Measurements from ENCODE around the gene LRP1B.

The LRP1B gene

GRCh38 chr2:140201572-140201971 lies 1929.2 kb downstream of the LRP1B start:
- H3K4me2 ChIP-seq = no peak overlapping the region
- H3K9me3 ChIP-seq (replicated peaks in 1 of 11) = no peaks in the 10 kb centered on the region
- H4K20me1 ChIP-seq = no peaks in the 10 kb centered on the region

GRCh38 chr2:140200764-140201163 lies 1930.1 kb downstream of the LRP1B start:
- Histone ChIP-seq H3K4me3 (no peak overlapping the region), H3K27me3 (no peaks in the 10 kb centered on the region)

More at GRCh38 chr2:140201572-140201971, 1929.2 kb downstream of the LRP1B start:
- no peak overlapping the region for H3K4me3 ChIP-seq
- no peaks in the 10 kb centered on the region for H3K36me3 ChIP-seq
- no peaks in the 10 kb centered on the region for H3K27me3 ChIP-seq
- H3K27ac ChIP-seq = no peak overlapping the region
- no peaks in the 10 kb centered on the region for H3K4me1 ChIP-seq
- H3K9ac ChIP-seq = no peak overlapping the region
- TF ChIP-seq Cebpa-rat (IDR thresholded peaks at IDR 0.05) = no peak

GRCh38 chr2:140200307-140200706 lies 1930.5 kb downstream of the LRP1B start:
- no peak overlapping the region for H3K9ac ChIP-seq
- H3K27ac ChIP-seq = no peak overlapping the region
- H4K20me1 ChIP-seq = no peaks in the 10 kb centered on the region
- no peak overlapping the region for H3K4me3 ChIP-seq
- no peaks in the 10 kb centered on the region for H3K27me3 ChIP-seq
- no peaks in the 10 kb centered on the region for H3K4me1 ChIP-seq
- TF ChIP-seq Cebpa-rat (IDR thresholded peaks at IDR 0.05) = no peak
- H3K4me2 ChIP-seq = no peak overlapping the region
- H3K9me3 ChIP-seq (replicated peaks in 1 of 11) = no peaks in the 10 kb centered on the region
- H3K36me3 ChIP-seq = no peaks in the 10 kb centered on the region

More at GRCh38 chr2:140200764-140201163, 1930.1 kb downstream of the LRP1B start:
- no peak for TF ChIP-seq Cebpa-rat (IDR thresholded peaks at IDR 0.05)
- Histone ChIP-seq H3K4me2 (no peak overlapping the region), H3K9ac (no peak overlapping the region), H4K20me1 (no peaks in the 10 kb centered on the region), H3K4me1 (no peaks in the 10 kb centered on the region), H3K9me3 (replicated peaks in 1 of 11) (no peaks in the 10 kb centered on the region), H3K27ac (no peak overlapping the region), H3K36me3 (no peaks in the 10 kb centered on the region)

GRCh38 chr2:140199312-140199711 lies 1931.5 kb downstream of the LRP1B start:
- no peak overlapping the region for H3K27ac ChIP-seq
- H3K4me3 ChIP-seq = no peak overlapping the region
- H3K27me3 ChIP-seq = no peaks in the 10 kb centered on the region
- no peak overlapping the region for H3K9ac ChIP-seq
- no peak overlapping the region for H3K4me2 ChIP-seq
- TF ChIP-seq Cebpa-rat (IDR thresholded peaks at IDR 0.05) = no peak
- H3K36me3 ChIP-seq = no peaks in the 10 kb centered on the region
- no peaks in the 10 kb centered on the region for H4K20me1 ChIP-seq
- no peaks in the 10 kb centered on the region for H3K4me1 ChIP-seq
- no peaks in the 10 kb centered on the region for H3K9me3 ChIP-seq (replicated peaks in 1 of 11)

- Histone ChIP-seq H3K4me2 (no peak overlapping the region), H3K27me3 (no peaks in the 10 kb centered on the region), H3K9ac (no peak overlapping the region), H3K27ac (no peak overlapping the region), H3K4me3 (no peak overlapping the region), H3K4me1 (no peaks in the 10 kb centered on the region), H4K20me1 (no peaks in the 10 kb centered on the region), H3K36me3 (no peaks in the 10 kb centered on the region), H3K9me3 (replicated peaks in 1 of 11) (no peaks in the 10 kb centered on the region)
- TF ChIP-seq Cebpa-rat (IDR thresholded peaks at IDR 0.05) = no peak
These were observed 1943.7 kb downstream of the LRP1B start for GRCh38 chr2:140187086-140187485.

GRCh38 chr2:140186313-140186712 lies 1944.5 kb downstream of the LRP1B start:
- no peak overlapping the region for H3K4me3 ChIP-seq

GRCh38 chr2:140185076-140185475 lies 1945.7 kb downstream of the LRP1B start:
- no peak overlapping the region for H3K27ac ChIP-seq
- no peaks in the 10 kb centered on the region for H4K20me1 ChIP-seq
- no peak overlapping the region for H3K4me2 ChIP-seq
- H3K27me3 ChIP-seq = no peaks in the 10 kb centered on the region
- no peak overlapping the region for H3K9ac ChIP-seq
- no peak for TF ChIP-seq Cebpa-rat (IDR thresholded peaks at IDR 0.05)
- no peak overlapping the region for H3K4me3 ChIP-seq
- H3K36me3 ChIP-seq = no peaks in the 10 kb centered on the region
- no peaks in the 10 kb centered on the region for H3K4me1 ChIP-seq
- no peaks in the 10 kb centered on the region for H3K9me3 ChIP-seq (replicated peaks in 1 of 11)

More at GRCh38 chr2:140186313-140186712, 1944.5 kb downstream of the LRP1B start:
- Histone ChIP-seq H3K36me3 (no peaks in the 10 kb centered on the region), H3K4me1 (no peaks in the 10 kb centered on the region), H3K9ac (no peak overlapping the region), H3K27ac (no peak overlapping the region), H3K27me3 (no peaks in the 10 kb centered on the region), H4K20me1 (no peaks in the 10 kb centered on the region), H3K9me3 (replicated peaks in 1 of 11) (no peaks in the 10 kb centered on the region), H3K4me2 (no peak overlapping the region)
- no peak for TF ChIP-seq Cebpa-rat (IDR thresholded peaks at IDR 0.05)

- Histone ChIP-seq H3K27ac (no peak overlapping the region), H3K4me1 (no peaks in the 10 kb centered on the region), H4K20me1 (no peaks in the 10 kb centered on the region), H3K9me3 (replicated peaks in 1 of 11) (no peaks in the 10 kb centered on the region), H3K9ac (no peak overlapping the region), H3K4me2 (no peak overlapping the region), H3K36me3 (no peaks in the 10 kb centered on the region), H3K27me3 (no peaks in the 10 kb centered on the region), H3K4me3 (no peak overlapping the region)
- TF ChIP-seq Cebpa-rat (IDR thresholded peaks at IDR 0.05) = no peak
These were observed 1947.6 kb downstream of the LRP1B start for GRCh38 chr2:140183056-140183765.

All from BLaER1 treated with 17β-estradiol and CSF1 and Interleukin-3, amounts not matched to agents 10 nM and 100 nM (cell line).